HG02759 (cell line): Measurements from ENCODE around the gene CCT8L2.
"Not testable (repeated sequence)": the region's sequence is repeated elsewhere in the genome, so short reads cannot be mapped to it uniquely, and the experiment has no call there.

Experiments used
- ATAC-seq: cut with Tn5 transposase; IDR thresholded peaks from one replicate; pipeline ENCODE4 v1.9.1; 2021; ENCODE audit warnings: mild to moderate bottlenecking, moderate library complexity; ENCODE audit not compliant: unreplicated experiment

The CCT8L2 gene

GRCh38 chr22:16592710-16593109, at the start of gene CCT8L2:
CCT8L2 (minus strand) TSS chr22:16592810; CDS start chr22:16592550, 260 bp downstream.
- not testable (repeated sequence) for ATAC-seq

GRCh38 chr22:16635442-16635841, 42.8 kb upstream of the CCT8L2 start:
- not testable (repeated sequence) for ATAC-seq

GRCh38 chr22:16634092-16634491, 41.5 kb upstream of the CCT8L2 start:
- not testable (repeated sequence) for ATAC-seq

GRCh38 chr22:16628476-16628875, 35.9 kb upstream of the CCT8L2 start:
- not testable (repeated sequence) for ATAC-seq

- ATAC-seq: not testable (repeated sequence)
Observed at GRCh38 chr22:16625018-16625417, 32.4 kb upstream of the CCT8L2 start.

GRCh38 chr22:16623595-16623994, 31.0 kb upstream of the CCT8L2 start:
- ATAC-seq: not testable (repeated sequence)

- ATAC-seq: not testable (repeated sequence)
Observed at GRCh38 chr22:16617516-16617915, 24.9 kb upstream of the CCT8L2 start.

- not testable (repeated sequence) for ATAC-seq
Observed at GRCh38 chr22:16616390-16616938, 23.9 kb upstream of the CCT8L2 start.

GRCh38 chr22:16615606-16616245, 23.1 kb upstream of the CCT8L2 start:
- not testable (repeated sequence) for ATAC-seq

GRCh38 chr22:16609548-16610261, 17.1 kb upstream of the CCT8L2 start:
- ATAC-seq: no peak

GRCh38 chr22:16608931-16609330, 16.3 kb upstream of the CCT8L2 start:
- no peak for ATAC-seq

- not testable (repeated sequence) for ATAC-seq
Observed at GRCh38 chr22:16604257-16604998, 11.8 kb upstream of the CCT8L2 start.

GRCh38 chr22:16603770-16604242, 11.2 kb upstream of the CCT8L2 start:
- not testable (repeated sequence) for ATAC-seq

GRCh38 chr22:16603448-16603768, 10.8 kb upstream of the CCT8L2 start:
- ATAC-seq: no peak

GRCh38 chr22:16602728-16603447, 10.3 kb upstream of the CCT8L2 start:
- ATAC-seq: not testable (repeated sequence)

GRCh38 chr22:16602224-16602727, 9.7 kb upstream of the CCT8L2 start:
- not testable (repeated sequence) for ATAC-seq

GRCh38 chr22:16601437-16602223, 9.0 kb upstream of the CCT8L2 start:
- no peak for ATAC-seq

- not testable (repeated sequence) for ATAC-seq
Observed at GRCh38 chr22:16600644-16601436, 8.2 kb upstream of the CCT8L2 start.

GRCh38 chr22:16599648-16600047, 7.0 kb upstream of the CCT8L2 start:
- ATAC-seq: not testable (repeated sequence)
